ENCODE measurements around the gene FAM120C. TPM values are rescaled to one million over a fixed set of nuclear protein-coding genes. Genes with fewer than 3 reads are reported as not detected.

The FAM120C gene
- total RNA-seq, 1 donor, result 8.6 TPM

DNA sequence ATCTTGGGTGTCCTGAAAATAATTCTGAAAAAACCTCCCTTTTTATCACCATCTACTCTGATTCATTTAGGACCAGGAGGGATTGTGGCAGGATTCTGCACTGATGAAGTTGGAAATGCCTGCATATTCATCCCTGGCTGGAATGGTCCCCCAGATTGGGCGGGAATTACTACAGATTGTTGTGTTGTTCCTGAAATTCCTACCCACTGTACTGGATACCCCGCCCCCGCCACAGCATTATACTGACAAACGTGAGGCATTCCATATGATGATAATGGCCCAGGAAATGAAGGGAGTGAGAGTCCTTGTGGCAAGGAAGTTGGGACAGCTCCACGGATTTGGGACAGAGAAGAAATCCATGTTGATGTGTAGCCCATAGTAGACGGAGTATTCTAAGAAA is 15.2 kb upstream of the FAM120C start:
- no peak overlapping the region for H3K4me3 ChIP-seq (ENCODE audit: low read depth, low read length)
- TF ChIP-seq, protein P1, sequence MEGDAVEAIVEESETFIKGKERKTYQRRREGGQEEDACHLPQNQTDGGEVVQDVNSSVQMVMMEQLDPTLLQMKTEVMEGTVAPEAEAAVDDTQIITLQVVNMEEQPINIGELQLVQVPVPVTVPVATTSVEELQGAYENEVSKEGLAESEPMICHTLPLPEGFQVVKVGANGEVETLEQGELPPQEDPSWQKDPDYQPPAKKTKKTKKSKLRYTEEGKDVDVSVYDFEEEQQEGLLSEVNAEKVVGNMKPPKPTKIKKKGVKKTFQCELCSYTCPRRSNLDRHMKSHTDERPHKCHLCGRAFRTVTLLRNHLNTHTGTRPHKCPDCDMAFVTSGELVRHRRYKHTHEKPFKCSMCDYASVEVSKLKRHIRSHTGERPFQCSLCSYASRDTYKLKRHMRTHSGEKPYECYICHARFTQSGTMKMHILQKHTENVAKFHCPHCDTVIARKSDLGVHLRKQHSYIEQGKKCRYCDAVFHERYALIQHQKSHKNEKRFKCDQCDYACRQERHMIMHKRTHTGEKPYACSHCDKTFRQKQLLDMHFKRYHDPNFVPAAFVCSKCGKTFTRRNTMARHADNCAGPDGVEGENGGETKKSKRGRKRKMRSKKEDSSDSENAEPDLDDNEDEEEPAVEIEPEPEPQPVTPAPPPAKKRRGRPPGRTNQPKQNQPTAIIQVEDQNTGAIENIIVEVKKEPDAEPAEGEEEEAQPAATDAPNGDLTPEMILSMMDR (IDR thresholded peaks at IDR 0.05; ENCODE audit: insufficient read depth, low read depth, low read length), result no peak

DNA sequence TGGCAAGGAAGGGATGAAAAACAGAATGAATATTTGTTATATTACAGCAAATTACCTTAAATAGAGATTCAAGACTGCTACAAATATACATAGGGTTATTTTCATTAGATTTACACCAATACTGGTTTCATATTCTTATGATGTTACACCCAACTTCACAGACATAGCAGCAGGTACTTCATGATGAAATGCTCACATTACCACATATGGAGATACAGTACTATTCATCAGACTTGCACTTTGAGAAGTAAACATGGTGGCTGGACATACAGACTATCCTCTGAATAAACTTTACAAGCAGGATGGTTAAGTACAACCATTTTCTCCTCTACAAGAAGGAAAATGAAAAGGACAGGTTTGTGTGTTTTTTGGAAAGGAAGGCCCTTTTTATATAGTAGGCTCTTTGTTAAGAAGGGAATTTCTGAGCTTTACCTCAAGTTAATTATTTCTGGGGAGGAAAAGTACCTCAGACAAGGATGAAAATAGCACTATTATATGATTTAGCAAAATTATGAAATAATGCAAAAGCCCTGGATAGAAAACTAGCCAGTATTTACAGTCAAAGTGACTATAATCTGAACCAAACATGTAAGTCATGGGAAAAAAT is 12.0 kb upstream of the FAM120C start:
- TF ChIP-seq, protein P1 (IDR thresholded peaks at IDR 0.05; ENCODE audit: insufficient read depth, low read depth, low read length), result no peak
- no peak for DNase-seq (ENCODE audit: low read depth)
- H3K4me3 ChIP-seq (ENCODE audit: low read depth, low read length), result no peak overlapping the region

More for the DNA sequence above, 15.2 kb upstream of the FAM120C start:
- no peak for DNase-seq (ENCODE audit: low read depth)

DNA sequence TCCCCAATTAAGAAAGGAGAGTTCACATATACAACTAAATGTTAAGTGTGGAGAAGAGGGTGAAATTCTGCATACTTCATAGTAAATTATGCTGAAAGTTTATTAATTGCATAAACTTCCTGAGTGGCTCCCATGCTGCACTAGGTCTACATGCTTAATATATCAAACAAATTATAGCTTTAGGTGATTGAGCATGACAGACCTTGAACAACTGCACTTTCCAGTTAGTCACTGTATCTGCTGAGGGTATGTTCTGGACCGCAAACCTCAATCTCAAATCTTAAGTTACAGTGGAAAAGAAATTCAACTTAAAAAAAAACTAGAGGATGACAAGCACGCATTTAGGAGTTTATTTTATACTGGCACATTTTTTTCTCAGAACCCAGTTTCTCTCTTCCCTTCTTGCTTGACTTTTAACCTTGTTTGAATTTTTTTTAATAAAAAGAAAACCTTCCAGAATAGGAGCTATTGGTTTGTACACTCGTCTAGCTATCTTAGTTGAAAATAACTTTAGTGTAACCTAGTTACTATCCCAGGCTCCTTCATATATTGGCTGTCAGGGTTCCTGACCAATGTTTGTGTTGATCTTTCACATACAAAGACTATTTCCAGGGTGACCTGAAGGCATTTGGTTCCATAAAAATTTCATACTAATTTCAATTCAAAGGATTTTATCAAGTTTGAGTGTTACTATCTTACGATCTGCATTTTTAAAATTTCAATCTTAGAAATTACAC is 10.2 kb upstream of the FAM120C start:
- DNase-seq (ENCODE audit: low read depth), result no peak
- no peak overlapping the region for H3K4me3 ChIP-seq (ENCODE audit: low read depth, low read length)
- TF ChIP-seq, protein P1 (IDR thresholded peaks at IDR 0.05; ENCODE audit: insufficient read depth, low read depth, low read length), result no peak

DNA sequence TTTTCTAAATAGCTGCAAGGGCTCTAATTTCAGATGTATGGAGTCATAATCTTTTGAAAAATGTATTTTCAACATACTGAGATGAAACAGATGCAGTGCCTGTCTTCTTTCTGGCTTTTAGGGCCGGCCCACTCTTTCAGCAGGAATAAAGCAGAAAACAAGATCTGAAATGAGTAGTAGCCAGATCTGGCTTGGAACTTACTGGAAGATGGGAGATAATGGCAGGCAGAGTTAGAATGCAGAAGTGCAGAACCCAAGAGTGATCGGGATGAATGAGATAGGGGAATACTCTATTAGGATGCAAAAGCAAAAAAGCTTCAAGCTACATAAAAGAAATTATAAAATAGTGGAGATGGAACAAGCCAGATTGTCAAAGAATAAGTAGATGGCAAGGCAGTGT is 1.4 kb upstream of the FAM120C start:
- TF ChIP-seq, protein P1 (IDR thresholded peaks at IDR 0.05; ENCODE audit: insufficient read depth, low read depth, low read length), result no peak
- H3K4me3 ChIP-seq (ENCODE audit: low read depth, low read length), result no peak overlapping the region
- DNase-seq (ENCODE audit: low read depth), result no peak

DNA sequence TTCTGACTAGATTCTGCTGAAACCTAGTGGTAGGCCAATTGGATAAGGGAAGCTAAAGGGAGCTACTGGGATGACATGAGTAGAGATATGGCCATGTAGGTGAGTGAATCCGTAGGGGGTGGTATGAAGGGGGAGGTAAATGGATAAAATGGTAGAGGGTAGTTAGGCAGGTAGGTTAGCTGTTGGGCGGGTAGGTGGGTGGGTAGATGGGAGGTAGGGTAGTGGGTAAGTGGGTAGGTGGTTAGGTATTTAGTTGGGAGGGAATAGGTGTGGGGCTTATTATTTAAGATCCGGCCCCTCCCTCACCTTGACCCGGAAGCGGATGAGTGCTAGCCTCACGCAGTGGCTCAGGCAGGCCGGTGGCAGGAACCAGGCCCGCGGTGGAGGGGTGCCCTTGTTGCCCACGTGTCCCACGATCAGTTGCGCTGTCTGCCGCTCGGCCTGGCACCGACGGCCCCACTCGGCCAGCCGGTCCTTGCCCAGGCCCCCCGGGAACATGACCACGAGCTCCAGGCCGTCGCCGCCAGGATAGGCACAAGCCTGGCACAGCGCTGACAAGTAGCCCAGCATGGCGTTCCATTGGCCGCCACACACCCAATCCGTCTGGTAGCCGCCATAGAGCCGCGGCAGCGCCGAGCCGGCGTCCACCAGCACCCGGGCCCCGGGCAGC is 725 bp downstream of the FAM120C start:
- peak; percentile 13 for DNase-seq (ENCODE audit: low read depth)
- TF ChIP-seq, protein P1 (IDR thresholded peaks at IDR 0.05; ENCODE audit: insufficient read depth, low read depth, low read length), result no peak
- H3K4me3 ChIP-seq (ENCODE audit: low read depth, low read length), result peak overlapping the region; percentile 68

DNA sequence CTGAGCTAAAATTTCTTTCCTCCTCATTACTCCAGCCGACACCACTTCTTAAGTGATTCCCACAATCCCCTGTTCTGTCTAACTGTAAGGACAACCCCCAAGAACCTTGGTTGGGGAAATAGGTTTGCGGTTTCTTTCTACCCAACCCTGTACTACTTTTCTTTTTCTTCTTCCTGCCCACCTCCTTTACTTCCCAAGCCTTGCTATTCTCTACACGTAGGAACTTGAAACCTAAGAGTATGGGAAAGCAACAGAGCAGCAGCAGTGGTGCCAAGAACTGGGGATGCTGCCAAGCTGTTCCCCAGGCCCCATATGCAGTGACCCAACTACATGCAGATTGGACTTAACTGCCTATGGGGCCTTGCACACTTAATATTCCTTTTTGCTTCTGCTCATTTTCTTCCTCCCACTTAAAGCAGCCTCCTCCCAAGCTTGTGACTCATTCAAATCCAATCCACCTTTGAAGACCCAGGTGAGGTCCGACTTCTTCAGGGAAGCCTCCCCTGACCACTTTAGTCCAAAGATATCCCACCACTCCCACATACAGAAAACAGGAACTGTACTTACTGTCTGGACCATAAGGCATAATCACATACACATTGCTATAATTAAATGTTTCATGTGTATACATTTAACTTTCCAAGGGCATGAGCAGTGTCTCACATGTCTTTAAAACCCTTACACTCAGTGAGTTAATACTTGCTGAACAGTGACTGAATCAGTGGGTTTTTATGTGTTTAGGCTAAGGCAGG is 1.7 kb downstream of the FAM120C start:
- peak overlapping the region; percentile 68 for H3K4me3 ChIP-seq (ENCODE audit: low read depth, low read length)
- TF ChIP-seq, protein P1 (IDR thresholded peaks at IDR 0.05; ENCODE audit: insufficient read depth, low read depth, low read length), result no peak
- DNase-seq (ENCODE audit: low read depth), result peak; percentile 28
